ENCODE measurements around the gene TOB2.

The TOB2 gene, protein sequence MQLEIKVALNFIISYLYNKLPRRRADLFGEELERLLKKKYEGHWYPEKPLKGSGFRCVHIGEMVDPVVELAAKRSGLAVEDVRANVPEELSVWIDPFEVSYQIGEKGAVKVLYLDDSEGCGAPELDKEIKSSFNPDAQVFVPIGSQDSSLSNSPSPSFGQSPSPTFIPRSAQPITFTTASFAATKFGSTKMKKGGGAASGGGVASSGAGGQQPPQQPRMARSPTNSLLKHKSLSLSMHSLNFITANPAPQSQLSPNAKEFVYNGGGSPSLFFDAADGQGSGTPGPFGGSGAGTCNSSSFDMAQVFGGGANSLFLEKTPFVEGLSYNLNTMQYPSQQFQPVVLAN

GRCh38 chr22:41446639-41447434, at the start of gene TOB2:
Gene TOB2 (minus strand): TSS chr22:41446801. CDS start chr22:41437345, 9,456 bp downstream.
- in situ Hi-C loops (cut with MboI; ENCODE audit: low sequenced_read_pairs): no loop called here

DNA sequence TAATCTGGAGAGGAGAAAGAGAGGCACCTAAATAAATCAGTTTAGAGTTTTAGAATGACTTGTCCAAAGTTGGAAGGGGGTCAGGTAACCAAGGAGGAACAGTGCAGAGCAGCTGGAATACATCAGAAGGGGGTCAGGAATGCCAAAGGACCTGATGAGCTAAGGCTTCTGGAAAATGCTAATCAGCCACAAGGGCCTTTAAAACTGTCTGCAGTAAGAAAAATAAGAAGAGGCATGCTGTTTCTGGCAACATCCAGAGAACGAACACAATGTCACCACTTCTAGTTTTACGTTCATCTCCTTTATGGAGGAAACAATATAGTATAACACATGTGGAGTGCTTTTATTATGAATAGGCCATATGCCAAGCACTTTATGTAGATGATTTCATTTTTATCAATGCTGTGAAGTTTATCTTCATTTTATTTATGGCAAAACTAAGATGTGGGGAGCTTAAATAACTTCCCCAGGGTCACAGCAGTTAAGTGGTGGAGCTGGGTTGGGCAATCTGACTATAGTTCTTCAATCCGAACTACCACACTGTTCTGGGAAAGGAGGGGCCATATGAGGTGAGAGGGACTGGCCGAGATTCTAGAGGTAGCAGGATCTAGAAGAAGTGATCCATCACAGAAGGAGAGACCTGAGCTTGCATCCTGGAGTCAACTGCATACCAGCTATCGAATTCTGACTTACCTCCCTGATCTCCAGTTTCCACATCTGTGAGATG, 44.9 kb upstream of the TOB2 start:
- in situ Hi-C loops (cut with MboI; ENCODE audit: low sequenced_read_pairs): no loop called here

GRCh38 chr22:41488596-41489385, 42.2 kb upstream of the TOB2 start:
- in situ Hi-C loops (cut with MboI; ENCODE audit: low sequenced_read_pairs): no loop called here

DNA sequence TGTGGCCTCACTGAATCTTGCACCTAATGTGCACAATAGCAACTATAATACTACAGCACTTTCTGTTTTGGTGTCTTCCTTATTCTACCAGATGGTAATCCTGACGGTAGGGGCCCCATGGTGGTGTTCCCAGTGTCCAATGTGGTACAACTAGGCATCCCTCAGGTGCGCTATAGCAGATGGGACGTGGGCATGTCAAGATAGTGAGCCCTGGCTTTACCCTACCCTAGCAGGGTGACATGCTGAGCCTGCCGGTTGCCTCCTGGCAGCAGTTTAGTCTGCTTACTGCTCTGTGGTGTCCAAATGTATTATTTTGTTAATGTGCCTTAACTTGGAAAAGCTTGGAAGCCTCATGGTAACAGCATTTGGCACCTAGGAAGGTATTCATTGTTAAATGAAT, 41.5 kb upstream of the TOB2 start:
- in situ Hi-C loops (cut with MboI; ENCODE audit: low sequenced_read_pairs): no loop called here

DNA sequence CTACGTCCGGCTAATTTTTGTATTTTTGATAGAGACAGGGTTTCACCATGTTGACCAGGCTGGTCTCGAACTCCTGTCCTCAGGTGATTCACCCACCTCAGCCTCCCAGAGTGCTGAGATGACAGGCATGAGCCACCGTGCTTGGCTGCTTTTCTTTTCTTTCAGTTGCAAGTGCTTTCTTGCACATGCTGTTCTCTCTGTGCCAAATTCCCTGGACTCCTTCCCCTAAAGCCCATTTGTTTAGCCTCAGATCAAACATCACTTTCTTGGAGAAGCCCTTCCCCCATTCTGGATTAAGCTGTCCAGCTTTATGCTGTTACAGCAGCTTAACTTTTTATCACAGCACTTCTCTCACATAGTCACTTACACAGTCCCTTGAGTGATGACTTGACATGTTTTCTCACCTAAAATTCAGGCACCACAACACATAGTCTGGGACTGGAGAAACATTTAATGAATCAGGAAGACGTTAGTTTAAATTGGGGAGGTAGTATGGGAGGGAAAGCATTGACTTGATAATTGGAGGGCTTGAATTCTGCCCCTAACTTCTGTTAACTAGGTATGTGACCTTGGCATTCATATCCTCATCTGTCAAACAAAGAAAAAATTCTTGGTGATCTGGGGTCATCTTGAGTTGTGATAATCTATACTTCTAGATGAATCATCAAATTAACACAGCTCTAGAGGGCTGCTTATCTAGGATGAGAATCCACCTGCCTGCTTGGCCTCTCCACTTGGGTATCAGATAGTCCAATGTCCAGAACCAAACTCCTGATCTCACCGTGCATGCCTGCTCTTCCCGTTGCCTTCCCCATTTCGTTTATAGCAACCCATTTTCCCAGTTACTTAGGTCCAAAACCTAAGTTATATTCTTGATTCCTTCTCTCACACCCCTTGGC, 40.7 kb upstream of the TOB2 start:
- in situ Hi-C loops (cut with MboI; ENCODE audit: low sequenced_read_pairs): no loop called here

- in situ Hi-C loops (cut with MboI; ENCODE audit: low sequenced_read_pairs): no loop called here
These were observed 38.4 kb upstream of the TOB2 start for GRCh38 chr22:41485033-41485432.

GRCh38 chr22:41482319-41482935, 35.8 kb upstream of the TOB2 start:
- in situ Hi-C loops (cut with MboI; ENCODE audit: low sequenced_read_pairs): no loop called here

DNA sequence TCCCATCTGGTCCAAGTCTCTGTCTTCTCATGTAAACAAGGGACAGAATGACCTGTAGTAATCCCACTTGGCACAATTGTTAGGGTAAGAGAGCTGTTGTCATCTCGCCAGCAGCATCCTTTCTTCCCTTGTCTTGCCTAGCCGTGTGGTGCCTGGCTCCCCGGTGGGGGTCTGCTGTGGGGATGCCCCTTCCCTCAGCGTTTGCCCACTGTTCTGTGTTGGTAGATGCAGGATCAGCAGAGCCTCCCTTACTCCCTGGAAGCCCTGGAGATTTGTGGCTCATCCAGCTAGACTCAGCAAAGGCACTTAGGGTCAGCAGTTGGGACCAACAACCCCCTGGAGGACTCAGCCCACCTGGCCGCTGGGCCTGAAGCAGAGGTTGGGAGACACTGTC, 35.3 kb upstream of the TOB2 start:
- in situ Hi-C loops (cut with MboI; ENCODE audit: low sequenced_read_pairs): no loop called here

DNA sequence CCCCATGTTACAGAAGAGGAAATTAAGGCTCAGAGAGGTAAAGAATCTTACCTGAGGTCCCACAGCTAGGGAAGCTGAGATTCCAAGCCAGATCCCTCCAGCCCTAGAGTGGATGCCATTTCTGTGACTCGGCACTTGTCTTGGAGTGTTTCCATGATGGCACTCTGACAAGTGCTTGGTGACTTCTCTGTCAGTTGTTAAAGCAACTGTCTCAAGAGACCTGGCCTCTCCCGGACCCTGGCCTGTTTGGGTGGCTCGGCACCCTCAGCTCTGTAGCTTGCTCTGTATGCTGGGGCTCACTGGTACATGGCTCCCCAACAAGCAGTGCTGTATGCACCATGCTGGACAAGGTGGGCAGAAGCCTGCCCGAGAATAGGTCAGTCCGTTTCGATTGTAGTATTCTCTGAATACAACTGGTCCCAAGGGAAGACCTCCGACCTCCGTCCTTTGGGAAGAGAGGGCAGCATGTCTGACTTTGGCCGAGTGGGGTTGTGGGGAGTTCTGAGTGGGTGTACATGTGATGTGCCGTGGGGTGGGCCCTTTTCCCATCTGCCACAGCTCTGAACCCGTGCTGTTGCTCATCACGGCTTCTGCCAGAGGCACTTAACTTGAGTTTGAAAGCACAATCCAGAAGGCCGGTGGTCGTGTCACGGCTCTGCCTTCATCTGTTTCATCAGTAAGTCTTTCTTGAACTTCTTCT, 34.7 kb upstream of the TOB2 start:
- in situ Hi-C loops (cut with MboI; ENCODE audit: low sequenced_read_pairs): no loop called here

- in situ Hi-C loops (cut with MboI; ENCODE audit: low sequenced_read_pairs): no loop called here
These were observed 33.8 kb upstream of the TOB2 start for GRCh38 chr22:41480397-41480735.

DNA sequence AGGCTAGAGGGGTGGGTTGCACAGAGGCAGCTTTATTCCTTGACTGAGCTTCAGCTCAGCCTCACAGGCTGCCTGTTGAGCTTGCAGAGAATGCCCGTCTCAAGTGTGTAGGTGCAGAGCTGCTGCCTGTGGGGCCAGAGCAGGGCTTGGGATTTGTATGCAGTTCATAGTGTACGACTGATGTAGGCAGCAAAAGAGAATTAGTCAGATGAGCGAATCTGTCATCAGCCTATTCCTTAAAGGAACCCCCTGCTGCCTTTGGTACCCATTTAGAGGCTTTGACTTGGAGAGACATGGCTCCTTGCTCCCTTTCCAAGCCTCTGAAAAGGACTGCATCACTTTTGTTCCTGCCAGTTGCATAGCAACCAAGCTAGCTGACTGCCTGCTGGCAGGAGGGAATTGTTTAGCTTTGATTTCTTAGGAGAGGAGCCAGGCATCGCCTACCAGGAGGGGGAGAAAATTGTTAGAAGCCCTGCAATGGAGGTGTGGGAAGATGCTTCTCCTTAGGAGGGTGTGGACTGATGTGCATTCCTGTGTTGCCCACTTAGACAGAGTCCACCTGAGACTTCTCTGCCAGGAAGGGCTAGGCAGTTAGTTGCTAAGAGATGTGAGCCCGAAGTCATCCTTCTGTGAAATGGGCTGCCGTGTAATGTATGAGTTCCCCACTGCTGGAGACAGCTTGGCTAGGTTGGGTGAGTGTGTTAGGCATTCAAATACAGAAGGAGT, 33.2 kb upstream of the TOB2 start:
- in situ Hi-C loops (cut with MboI; ENCODE audit: low sequenced_read_pairs): no loop called here

GRCh38 chr22:41478891-41479521, 32.4 kb upstream of the TOB2 start:
- in situ Hi-C loops (cut with MboI; ENCODE audit: low sequenced_read_pairs): no loop called here

- in situ Hi-C loops (cut with MboI; ENCODE audit: low sequenced_read_pairs): no loop called here
These were observed 31.9 kb upstream of the TOB2 start for GRCh38 chr22:41478473-41478872.

DNA sequence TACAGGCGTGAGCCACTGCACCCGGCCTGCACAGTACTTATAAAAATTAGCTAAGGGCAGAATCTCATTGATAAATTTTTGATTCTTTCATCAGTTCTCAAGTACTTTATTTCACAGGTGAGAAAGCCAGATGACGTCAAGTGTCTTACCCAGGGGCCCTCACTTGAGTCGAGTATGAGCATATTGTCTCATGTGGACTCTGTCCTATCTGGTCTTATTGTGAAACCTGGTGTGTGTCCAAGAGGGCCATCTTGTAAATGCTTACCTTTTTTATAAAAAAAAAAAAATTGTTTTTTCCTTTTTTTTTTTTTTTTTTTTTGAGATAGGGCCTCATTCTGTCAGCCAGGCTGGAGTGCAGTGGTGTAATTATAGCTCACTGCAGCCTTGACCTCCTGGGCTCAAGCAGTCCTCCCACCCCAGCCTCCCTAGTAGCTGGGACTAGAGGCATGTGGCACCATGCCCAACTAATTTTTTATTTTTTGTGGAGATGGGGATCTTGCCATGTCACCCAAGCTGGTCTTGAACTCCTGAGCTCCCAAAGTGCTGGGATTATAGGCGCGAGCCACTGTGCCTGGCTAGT, 28.4 kb upstream of the TOB2 start:
- in situ Hi-C loops (cut with MboI; ENCODE audit: low sequenced_read_pairs): no loop called here

GRCh38 chr22:41471568-41471967, 25.0 kb upstream of the TOB2 start:
- in situ Hi-C loops (cut with MboI; ENCODE audit: low sequenced_read_pairs): no loop called here

DNA sequence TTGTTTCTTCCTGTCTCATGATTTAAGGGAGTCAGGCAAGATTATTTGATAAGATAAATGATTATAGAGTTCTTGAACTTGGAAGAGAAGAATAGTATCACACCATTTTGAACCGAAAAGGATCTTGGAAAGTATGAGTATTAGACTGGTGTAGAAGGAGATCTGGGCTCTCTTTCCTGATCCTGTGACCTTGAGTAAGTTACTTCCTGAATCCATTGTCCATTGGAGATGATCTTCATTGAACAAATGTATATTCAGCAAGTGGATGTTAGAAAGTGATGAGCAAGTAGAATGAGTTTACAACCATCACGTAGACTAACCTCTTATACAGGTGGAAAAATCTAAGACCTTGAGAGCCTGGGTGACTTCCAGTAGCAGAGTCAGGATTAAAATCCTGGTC, 24.3 kb upstream of the TOB2 start:
- in situ Hi-C loops (cut with MboI; ENCODE audit: low sequenced_read_pairs): no loop called here

DNA sequence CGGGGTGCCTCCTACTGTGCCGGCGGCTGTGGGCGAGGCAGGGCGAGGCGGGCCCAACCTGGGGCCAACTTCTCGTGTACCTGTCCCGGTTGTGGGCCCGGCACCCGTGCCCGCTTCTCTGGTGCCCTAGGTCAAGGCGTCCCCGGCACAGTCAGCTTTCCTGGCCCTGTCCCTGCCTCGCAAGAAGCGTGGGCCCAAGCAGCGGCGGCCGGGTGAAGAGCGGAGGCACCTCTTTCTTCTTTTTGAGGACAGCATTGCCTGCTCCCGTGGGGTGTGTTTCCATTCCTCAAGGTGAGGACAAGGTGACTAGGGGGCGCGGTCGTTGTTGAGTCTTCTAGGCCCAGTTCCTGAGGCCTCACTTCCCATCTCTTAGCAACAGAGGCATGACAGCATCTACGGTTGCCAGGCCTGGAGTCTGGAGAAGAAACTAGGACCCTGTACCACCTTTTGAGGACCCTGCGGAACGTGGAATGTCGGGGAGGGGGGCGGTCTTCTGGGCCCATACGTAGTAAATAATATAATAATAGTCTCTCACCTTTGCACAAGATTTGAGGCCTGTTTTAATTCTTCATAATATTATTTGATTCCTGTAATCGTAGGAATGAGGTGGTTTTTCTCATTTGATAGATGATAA, 22.7 kb upstream of the TOB2 start:
- in situ Hi-C loops (cut with MboI; ENCODE audit: low sequenced_read_pairs): no loop called here

Measured in HL-60/S4 treated with phorbol 12-myristate 13-acetate at 8.2 ng/mL for 4 days and 3 days (cell line).